OCI-LY3 (cell line): ENCODE results near the gene RRP12.

Experiments used
- H2AFZ ChIP-seq: fragments of 200-600, 300-600 bp; shearing (Covaris generic); 2 replicates; pipeline ENCODE4 v1.6.0; 2014; ENCODE audit warnings: antibody characterized with exemption, low read depth, low read length
- H3K27ac ChIP-seq: fragments of 200-600, 300-600 bp; sonication (generic); 2 replicates; pipeline ENCODE4 v1.5.1; 2014; ENCODE audit warnings: mild to moderate bottlenecking, low read length, moderate library complexity, mixed read lengths
- H3K27me3 ChIP-seq: fragments of 200-600, 300-600 bp; sonication (generic); 2 replicates; pipeline ENCODE4 v1.6.1; 2014; ENCODE audit warnings: low read depth, low read length, mixed read lengths
- H3K36me3 ChIP-seq: fragments of 200-600, 300-600 bp; sonication (generic); replicated peaks from 2 replicates; pipeline ENCODE3; 2014; ENCODE audit warnings: low read depth, low read length, mixed read lengths
- H3K4me1 ChIP-seq: fragments of 300-600, 200-600 bp; sonication (generic); 2 replicates; pipeline ENCODE4 v1.6.1; 2014; ENCODE audit warnings: low read length, mixed read lengths
- H3K4me2 ChIP-seq: fragments of 200-600, 300-600 bp; sonication (generic); 2 replicates; pipeline ENCODE4 v1.6.1; 2014; ENCODE audit warnings: low read length, mixed read lengths
- H3K4me3 ChIP-seq: fragments of 300-600, 200-600 bp; sonication (generic); 2 replicates; pipeline ENCODE4 v1.5.1; 2014; ENCODE audit warnings: antibody characterized with exemption, mild to moderate bottlenecking, low read length, moderate library complexity
- H3K79me2 ChIP-seq: fragments of 300-600, 200-600 bp; shearing (Covaris generic); 2 replicates; pipeline ENCODE4 v1.6.1; 2014; ENCODE audit warnings: mild to moderate bottlenecking, low read length, mixed read lengths
- H3K9ac ChIP-seq: fragments of 300-600, 200-600 bp; shearing (Covaris generic); 2 replicates; pipeline ENCODE4 v1.6.0; 2014; ENCODE audit warnings: mild to moderate bottlenecking, low read length, moderate library complexity
- H3K9me3 ChIP-seq: fragments of 200-600, 300-600 bp; shearing (Covaris generic); 2 replicates; pipeline ENCODE4 v1.6.1; 2014; ENCODE audit warnings: low read length, mixed read lengths; ENCODE audit not compliant: insufficient read depth
- H4K20me1 ChIP-seq: fragments of 200-600, 300-600 bp; sonication (generic); 2 replicates; pipeline ENCODE4 v1.6.1; 2016; ENCODE audit warnings: low read length, mixed read lengths; ENCODE audit not compliant: insufficient read depth
- EZH2phosphoT487 ChIP-seq: fragments of 200-600 bp; shearing (Covaris generic); IDR thresholded peaks from 2 replicates; pipeline ENCODE4 v1.6.1; 2018; ENCODE audit warnings: antibody characterized with exemption, mixed run types, low read depth
- TF ChIP-seq, protein P1 (sequence below): fragments of 200-600, 300-600 bp; sonication (generic); IDR thresholded peaks from 2 replicates; pipeline ENCODE4 v1.5.1; 2014; ENCODE audit warnings: antibody characterized with exemption, low read length, low read depth

RRP12 gene

DNA sequence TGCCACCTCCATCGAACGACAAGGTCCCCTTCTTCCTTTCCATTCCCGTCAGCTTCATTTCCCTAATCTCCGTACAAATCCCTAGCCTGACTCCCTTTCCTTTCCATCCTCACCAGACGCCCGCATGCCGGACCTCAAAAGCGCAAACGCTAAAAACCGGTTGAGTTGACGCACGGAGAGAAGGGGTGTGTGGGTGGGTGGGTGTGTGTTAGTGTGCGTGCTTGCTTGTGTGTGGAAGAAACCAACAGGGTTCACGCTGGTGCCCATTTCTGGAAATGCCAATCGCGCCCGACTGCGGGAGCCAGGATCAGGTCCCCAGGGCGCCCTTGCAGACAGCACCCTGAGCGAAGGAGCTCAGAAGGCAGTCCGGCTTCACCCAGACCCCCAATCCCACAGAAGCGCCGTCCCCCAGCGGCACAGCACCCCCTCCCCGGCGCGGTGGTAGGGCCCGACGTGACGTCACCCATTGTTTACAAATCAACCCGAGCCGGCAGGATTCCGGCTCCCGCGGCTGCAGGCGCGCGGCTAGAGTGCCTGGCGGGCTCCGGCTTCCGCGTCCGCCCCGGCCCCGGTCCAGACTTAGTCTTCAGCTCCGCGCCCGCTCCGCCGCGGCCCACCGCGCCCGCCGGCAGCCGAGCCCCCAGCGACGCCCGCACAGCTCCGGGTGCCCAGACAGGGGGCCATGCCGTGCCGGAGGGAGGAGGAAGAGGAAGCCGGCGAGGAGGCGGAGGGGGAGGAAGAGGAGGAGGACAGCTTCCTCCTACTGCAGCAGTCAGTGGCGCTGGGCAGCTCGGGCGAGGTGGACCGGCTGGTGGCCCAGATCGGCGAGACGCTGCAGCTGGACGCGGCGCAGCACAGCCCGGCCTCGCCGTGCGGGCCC is 82.1 kb downstream of the RRP12 start, which contains the start of gene FRAT1:
TSS of gene FRAT1 (plus strand) at position 500 of the 880 bp plus-strand sequence. CDS start at position 683, 183 bp downstream.
- Histone ChIP-seq H3K9ac (peak within 1 kb of the TSS; percentile 73), H4K20me1 (no peaks in the 10 kb centered on the region), H3K4me3 (peak within 1 kb of the TSS; percentile 87), H3K27ac (no peak within 1 kb of the TSS), H3K9me3 (no peaks in the 10 kb centered on the region), H3K4me1 (no peaks in the 10 kb centered on the region), H3K4me2 (peak within 1 kb of the TSS; percentile 93), H3K36me3 (no peaks in the 10 kb centered on the region), H3K27me3 (no peaks in the 10 kb centered on the region), H3K79me2 (no peaks in the 10 kb centered on the region), H2AFZ (peak within 1 kb of the TSS; percentile 69)
- no peak for TF ChIP-seq EZH2phosphoT487
- TF ChIP-seq, protein P1, sequence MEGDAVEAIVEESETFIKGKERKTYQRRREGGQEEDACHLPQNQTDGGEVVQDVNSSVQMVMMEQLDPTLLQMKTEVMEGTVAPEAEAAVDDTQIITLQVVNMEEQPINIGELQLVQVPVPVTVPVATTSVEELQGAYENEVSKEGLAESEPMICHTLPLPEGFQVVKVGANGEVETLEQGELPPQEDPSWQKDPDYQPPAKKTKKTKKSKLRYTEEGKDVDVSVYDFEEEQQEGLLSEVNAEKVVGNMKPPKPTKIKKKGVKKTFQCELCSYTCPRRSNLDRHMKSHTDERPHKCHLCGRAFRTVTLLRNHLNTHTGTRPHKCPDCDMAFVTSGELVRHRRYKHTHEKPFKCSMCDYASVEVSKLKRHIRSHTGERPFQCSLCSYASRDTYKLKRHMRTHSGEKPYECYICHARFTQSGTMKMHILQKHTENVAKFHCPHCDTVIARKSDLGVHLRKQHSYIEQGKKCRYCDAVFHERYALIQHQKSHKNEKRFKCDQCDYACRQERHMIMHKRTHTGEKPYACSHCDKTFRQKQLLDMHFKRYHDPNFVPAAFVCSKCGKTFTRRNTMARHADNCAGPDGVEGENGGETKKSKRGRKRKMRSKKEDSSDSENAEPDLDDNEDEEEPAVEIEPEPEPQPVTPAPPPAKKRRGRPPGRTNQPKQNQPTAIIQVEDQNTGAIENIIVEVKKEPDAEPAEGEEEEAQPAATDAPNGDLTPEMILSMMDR = no peak

- Histone ChIP-seq H3K27me3 (no peaks in the 10 kb centered on the region), H3K9me3 (no peaks in the 10 kb centered on the region), H4K20me1 (no peaks in the 10 kb centered on the region), H2AFZ (no peak overlapping the region), H3K4me3 (no peak overlapping the region), H3K36me3 (no peaks in the 10 kb centered on the region), H3K9ac (no peak overlapping the region), H3K4me1 (no peaks in the 10 kb centered on the region), H3K27ac (no peak overlapping the region), H3K79me2 (no peaks in the 10 kb centered on the region), H3K4me2 (no peak overlapping the region)
- TF ChIP-seq, protein P1 = no peak
- no peak for TF ChIP-seq EZH2phosphoT487
Observed at GRCh38 chr10:97314671-97315070, 86.5 kb downstream of the RRP12 start.

GRCh38 chr10:97312897-97313296 is 88.2 kb downstream of the RRP12 start:
- Histone ChIP-seq H3K36me3 (no peaks in the 10 kb centered on the region), H3K4me2 (no peak overlapping the region), H3K27ac (no peak overlapping the region), H3K27me3 (no peaks in the 10 kb centered on the region), H4K20me1 (no peaks in the 10 kb centered on the region), H3K4me1 (no peaks in the 10 kb centered on the region), H3K9me3 (no peaks in the 10 kb centered on the region), H3K4me3 (no peak overlapping the region), H3K9ac (no peak overlapping the region), H2AFZ (no peak overlapping the region), H3K79me2 (no peaks in the 10 kb centered on the region)
- no peak for TF ChIP-seq EZH2phosphoT487
- TF ChIP-seq, protein P1 = no peak

GRCh38 chr10:97311111-97311626 is 90.0 kb downstream of the RRP12 start:
- no peaks in the 10 kb centered on the region for H3K9me3 ChIP-seq
- no peak overlapping the region for H3K4me2 ChIP-seq
- no peaks in the 10 kb centered on the region for H3K4me1 ChIP-seq
- H3K9ac ChIP-seq = no peak overlapping the region
- no peak overlapping the region for H3K27ac ChIP-seq
- no peak overlapping the region for H2AFZ ChIP-seq
- no peak for TF ChIP-seq EZH2phosphoT487
- TF ChIP-seq, protein P1 = no peak
- H4K20me1 ChIP-seq = no peaks in the 10 kb centered on the region
- H3K36me3 ChIP-seq = no peaks in the 10 kb centered on the region
- no peak overlapping the region for H3K4me3 ChIP-seq
- H3K27me3 ChIP-seq = no peaks in the 10 kb centered on the region
- no peaks in the 10 kb centered on the region for H3K79me2 ChIP-seq
